IPS-15b (cell line): ENCODE measurements around the gene CLDN6.
A peak's percentile ranks its signal among the peaks of the same experiment; 100 is the strongest.

Experiments used
- H3K27me3 ChIP-seq: one replicate; pipeline ENCODE4 v1.6.1; 2013; ENCODE audit warnings: low read length; ENCODE audit not compliant: control insufficient read depth, insufficient read depth
- H3K36me3 ChIP-seq: one replicate; pipeline ENCODE4 v1.6.1; 2013; ENCODE audit warnings: low read length; ENCODE audit not compliant: control insufficient read depth, insufficient read depth
- H3K4me1 ChIP-seq: one replicate; pipeline ENCODE4 v1.6.1; 2013; ENCODE audit warnings: mild to moderate bottlenecking, low read length; ENCODE audit not compliant: control insufficient read depth, insufficient read depth
- H3K4me3 ChIP-seq: one replicate; pipeline ENCODE4 v1.5.1; 2013; ENCODE audit warnings: low read depth, low read length
- H3K9ac ChIP-seq: one replicate; pipeline ENCODE4 v1.6.1; 2013; ENCODE audit warnings: low read depth, mild to moderate bottlenecking, low read length
- H3K9me3 ChIP-seq: one replicate; pipeline ENCODE4 v1.6.1; 2013; ENCODE audit warnings: mild to moderate bottlenecking, low read length; ENCODE audit not compliant: control insufficient read depth, insufficient read depth

CLDN6 gene

DNA sequence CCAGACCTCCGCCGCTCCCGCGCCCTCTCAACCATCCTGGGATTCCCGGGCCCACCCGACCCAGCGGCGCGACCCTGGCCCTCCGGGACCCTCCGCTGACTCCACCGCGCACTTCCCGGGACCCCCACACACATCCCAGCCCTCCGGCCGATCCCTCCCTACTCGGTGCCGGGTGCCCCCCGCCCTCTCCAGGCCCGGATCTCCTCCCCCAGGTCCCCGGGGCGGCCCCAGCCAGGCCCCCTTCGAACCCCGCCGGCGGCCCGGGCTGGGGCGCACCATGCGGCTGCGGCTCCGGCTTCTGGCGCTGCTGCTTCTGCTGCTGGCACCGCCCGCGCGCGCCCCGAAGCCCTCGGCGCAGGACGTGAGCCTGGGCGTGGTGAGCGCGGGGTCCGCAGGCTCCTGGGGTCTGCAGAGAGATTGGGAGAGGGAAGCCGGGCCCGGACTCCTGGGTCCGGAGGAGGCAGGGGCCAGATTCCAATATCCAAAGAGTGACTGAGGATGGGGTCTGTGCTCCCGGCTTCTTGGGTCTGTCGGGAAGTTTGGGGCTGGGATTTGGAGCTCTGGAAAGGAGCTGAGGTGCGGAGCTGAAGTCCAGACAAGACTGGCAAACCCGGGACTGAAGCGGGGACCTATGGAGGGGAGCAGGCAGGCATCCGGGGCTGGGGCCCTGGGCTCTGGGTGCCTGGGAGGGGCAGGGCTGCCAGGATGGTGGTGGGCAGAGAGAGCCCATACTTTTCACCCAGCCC lies 28.8 kb upstream of the CLDN6 start:
- Histone ChIP-seq H3K36me3 (peaks cover 2% of the 10 kb centered on the region), H3K27me3 (peaks cover 35% of the 10 kb centered on the region), H3K4me3 (peak overlapping the region; percentile 72), H3K4me1 (no peaks in the 10 kb centered on the region), H3K9me3 (no peaks in the 10 kb centered on the region), H3K9ac (no peak overlapping the region)

DNA sequence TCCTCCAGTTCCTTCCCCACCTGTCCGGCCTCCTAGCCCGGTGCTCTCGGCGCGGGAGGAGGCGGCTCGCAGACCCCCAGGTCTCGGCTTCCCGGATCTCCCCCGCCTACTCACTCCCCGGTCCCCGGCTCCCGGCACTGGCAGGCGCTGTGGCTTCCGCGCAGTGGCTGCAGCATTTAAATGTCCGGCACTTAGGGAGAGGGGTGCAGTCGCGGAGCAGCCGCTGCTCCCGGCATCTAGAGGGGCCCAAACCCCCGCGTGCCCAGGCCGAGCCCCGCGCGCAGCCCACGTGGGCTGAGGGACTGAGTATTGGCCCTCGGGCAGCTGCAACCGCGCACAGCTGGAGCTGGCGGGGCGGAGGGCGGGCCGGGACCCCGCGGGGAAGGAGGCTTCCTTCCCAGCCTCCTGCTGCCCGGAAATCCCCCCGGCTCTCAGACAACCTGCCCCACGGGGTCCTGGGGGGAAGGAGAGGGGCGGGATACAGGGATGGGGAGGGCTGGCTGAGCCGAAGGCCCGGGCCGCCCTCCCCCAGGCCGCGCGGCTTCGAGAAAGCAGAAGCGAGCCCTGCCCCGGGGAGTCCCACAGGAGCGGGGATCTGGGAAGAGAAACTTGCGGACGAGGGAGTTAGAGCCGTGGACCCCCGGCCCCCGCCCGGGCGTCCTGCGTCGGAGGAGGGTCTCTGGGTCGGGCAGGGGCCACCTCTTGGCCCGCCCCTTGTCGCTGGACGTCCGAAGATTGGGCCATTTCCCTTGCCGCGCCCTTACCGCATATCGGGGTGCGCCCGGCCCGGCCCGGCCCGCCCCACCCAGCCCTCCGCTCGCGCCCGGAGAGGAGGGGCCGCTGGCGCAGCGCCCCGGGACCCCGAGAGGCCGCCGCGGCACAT lies 28.0 kb upstream of the CLDN6 start, which contains the start of gene MMP25:
TSS of gene MMP25 (plus strand) at position 804 of the 883 bp plus-strand sequence. CDS start 357 bp downstream, outside the sequence.
- Histone ChIP-seq H3K9me3 (no peaks in the 10 kb centered on the region), H3K4me1 (no peaks in the 10 kb centered on the region), H3K4me3 (peak within 1 kb of the TSS; percentile 72), H3K27me3 (peaks cover 35% of the 10 kb centered on the region), H3K36me3 (peaks cover 2% of the 10 kb centered on the region), H3K9ac (no peak within 1 kb of the TSS)

DNA sequence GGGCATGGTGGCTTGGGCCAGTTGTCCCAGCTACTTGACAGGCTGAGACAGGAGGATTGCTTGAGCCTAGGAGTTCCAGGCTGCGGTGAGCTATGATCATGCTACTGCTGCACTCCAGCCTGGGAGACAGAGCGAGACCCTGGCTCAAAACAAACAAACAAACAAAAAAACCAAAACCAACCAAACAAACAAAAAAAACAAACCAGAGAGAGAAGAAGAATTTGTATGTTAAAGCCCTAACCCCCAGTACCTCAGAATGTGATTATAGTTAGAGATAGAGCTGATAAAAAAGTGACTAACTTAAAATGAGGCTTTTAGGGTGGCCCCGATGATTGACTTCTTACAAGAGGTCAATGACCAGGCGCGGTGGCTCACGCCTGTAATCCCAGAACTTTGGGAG lies 26.7 kb upstream of the CLDN6 start:
- Histone ChIP-seq H3K36me3 (no peaks in the 10 kb centered on the region), H3K4me1 (no peaks in the 10 kb centered on the region), H3K4me3 (no peak overlapping the region), H3K27me3 (peaks cover 35% of the 10 kb centered on the region), H3K9me3 (no peaks in the 10 kb centered on the region), H3K9ac (no peak overlapping the region)

DNA sequence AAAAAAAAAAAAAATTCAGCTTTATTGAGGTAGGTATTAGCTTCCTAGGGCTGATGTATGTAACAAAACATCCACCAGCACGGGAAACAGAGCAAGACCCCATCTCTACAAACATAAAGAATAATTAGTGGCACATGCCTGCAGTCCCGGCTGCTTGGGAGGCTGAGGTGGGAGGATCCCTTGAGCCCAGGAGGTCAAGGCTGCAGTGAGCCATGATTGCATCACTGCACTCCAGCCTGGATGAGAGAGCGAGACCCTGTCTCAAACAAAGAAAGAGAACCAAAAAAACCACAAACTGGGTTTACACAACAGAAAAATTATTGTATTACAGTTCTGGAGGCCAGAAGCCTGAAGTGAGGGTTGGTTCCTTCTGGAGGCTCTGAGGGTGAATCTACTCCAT lies 24.4 kb upstream of the CLDN6 start:
- H3K9ac ChIP-seq: no peak overlapping the region
- peaks cover 27% of the 10 kb centered on the region for H3K27me3 ChIP-seq
- no peaks in the 10 kb centered on the region for H3K36me3 ChIP-seq
- peaks cover 3% of the 10 kb centered on the region for H3K4me1 ChIP-seq
- H3K9me3 ChIP-seq: no peaks in the 10 kb centered on the region
- H3K4me3 ChIP-seq: no peak overlapping the region

DNA sequence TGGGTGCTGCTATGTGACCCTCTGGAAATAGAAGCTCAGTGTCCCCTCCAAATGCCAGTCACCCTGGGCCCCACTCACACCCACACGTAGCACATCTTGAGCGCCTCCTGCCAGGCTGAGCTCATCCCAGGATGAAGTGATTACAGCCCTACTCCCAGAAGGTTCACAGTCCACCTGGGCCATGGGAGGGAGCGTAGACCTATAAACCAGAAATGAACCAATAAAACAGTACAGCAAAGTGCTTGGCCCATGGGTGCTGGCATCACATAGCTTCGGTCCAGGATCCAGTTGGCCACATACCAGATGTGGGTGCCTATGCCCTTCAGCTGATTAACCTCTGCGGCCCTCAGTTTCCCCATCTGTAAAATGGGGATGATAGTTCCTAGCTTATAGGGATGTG lies 20.9 kb upstream of the CLDN6 start:
- Histone ChIP-seq H3K36me3 (no peaks in the 10 kb centered on the region), H3K4me1 (peaks cover 3% of the 10 kb centered on the region), H3K27me3 (peaks cover 18% of the 10 kb centered on the region)

DNA sequence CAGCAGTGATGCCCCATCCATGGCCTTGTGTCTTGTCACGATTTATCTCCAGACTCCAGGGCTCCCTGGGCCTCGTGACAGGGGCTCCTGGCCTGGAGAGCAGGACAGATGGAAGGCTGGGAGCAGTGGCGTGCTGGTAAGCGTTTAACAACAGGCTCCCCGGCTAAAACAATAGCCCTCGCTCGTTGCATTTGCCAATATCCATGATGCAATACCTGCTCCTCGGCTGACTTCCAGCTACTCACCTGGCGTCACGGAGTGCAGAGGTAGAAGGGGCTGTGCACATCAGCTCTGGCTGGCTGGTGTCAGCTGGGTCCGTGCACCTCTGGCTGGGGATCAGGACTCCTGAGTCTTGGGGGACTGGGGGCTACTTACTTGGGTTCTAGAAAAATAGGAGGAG lies 20.3 kb upstream of the CLDN6 start:
- peaks cover 15% of the 10 kb centered on the region for H3K27me3 ChIP-seq
- peaks cover 3% of the 10 kb centered on the region for H3K4me1 ChIP-seq

More for the DNA sequence above, 20.9 kb upstream of the CLDN6 start:
- no peaks in the 10 kb centered on the region for H3K9me3 ChIP-seq
- H3K9ac ChIP-seq: peak overlapping the region; percentile 24
- H3K4me3 ChIP-seq: no peak overlapping the region

DNA sequence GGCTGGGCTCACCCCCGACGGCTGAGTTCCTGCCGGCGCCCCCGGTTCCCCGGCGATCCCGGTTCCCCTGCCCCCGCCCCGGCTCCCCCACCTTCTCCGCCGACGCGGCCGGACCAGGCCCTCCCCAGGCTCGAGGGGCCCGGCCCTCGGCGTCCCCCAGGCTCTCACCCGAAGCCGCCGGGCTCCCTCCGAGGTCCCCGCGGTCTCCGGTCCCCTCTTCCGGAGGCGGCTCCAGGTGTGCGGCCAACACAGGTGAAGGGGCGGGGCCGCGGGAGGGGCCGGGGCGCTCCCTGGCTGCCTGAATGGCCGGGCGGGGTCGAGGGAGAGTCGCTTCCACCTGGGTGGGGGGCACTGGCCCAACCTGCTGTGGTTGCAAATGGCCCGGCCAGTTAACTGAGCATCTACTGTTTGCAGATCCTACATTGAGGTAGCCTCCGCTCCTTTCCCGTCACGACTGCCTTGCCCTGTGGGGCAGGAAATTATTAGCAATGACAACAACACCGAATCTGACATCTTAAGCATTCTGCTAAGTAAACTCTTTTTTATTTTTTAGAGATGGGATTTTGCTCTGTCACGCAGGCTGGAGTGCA lies 18.8 kb upstream of the CLDN6 start, which contains the start of gene BICDL2:
TSS of gene BICDL2 (minus strand) at position 219 of the 590 bp plus-strand sequence. CDS start 1,448 bp downstream, outside the sequence.
- Histone ChIP-seq H3K9ac (no peak within 1 kb of the TSS), H3K27me3 (peaks cover 15% of the 10 kb centered on the region), H3K36me3 (no peaks in the 10 kb centered on the region), H3K4me1 (peaks cover 3% of the 10 kb centered on the region), H3K9me3 (no peaks in the 10 kb centered on the region), H3K4me3 (peak within 1 kb of the TSS; percentile 62)

More for the DNA sequence above, 20.3 kb upstream of the CLDN6 start:
- Histone ChIP-seq H3K4me3 (no peak overlapping the region), H3K36me3 (no peaks in the 10 kb centered on the region), H3K9me3 (no peaks in the 10 kb centered on the region), H3K9ac (peak overlapping the region; percentile 24)

DNA sequence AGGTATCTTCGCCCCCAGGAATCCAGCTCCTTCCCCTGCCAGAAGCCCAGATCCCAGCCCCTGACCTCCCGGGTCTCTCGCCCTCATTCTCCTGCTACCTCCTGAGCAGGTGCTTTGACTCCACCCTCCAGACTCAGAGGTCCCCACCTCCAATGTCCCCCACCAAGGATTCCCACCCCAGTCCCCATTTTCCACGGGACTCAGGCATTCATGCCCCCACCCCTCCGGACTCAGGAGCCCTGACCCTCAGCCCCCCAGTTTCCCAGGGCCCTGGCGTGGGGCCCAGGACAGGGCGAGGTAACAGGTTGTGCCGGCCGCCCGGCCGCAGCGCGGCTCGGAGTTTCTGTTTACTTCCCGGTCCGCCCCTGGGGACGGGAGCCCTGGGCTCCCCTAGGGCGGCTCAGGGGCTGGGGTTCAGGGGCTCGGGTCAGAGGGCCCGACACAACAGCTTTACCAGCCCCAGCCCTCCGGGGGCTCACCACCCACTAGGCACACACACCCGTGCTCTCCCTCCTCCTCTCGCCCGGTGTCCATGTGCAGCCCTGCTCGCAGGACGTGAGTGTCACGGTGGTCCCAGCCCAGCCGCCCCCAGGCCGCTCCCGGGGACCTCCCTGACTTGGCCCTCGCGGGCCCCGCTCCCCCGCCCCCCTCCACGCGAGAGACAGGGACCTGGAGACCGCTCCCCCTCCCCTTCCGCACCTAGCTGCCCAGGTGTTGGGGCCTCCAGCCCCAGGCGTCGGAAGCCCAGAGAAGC lies 18.2 kb upstream of the CLDN6 start:
- peaks cover 15% of the 10 kb centered on the region for H3K27me3 ChIP-seq
- H3K36me3 ChIP-seq: no peaks in the 10 kb centered on the region
- no peaks in the 10 kb centered on the region for H3K9me3 ChIP-seq
- peaks cover 3% of the 10 kb centered on the region for H3K4me1 ChIP-seq
- no peak overlapping the region for H3K9ac ChIP-seq
- peak overlapping the region; percentile 62 for H3K4me3 ChIP-seq

DNA sequence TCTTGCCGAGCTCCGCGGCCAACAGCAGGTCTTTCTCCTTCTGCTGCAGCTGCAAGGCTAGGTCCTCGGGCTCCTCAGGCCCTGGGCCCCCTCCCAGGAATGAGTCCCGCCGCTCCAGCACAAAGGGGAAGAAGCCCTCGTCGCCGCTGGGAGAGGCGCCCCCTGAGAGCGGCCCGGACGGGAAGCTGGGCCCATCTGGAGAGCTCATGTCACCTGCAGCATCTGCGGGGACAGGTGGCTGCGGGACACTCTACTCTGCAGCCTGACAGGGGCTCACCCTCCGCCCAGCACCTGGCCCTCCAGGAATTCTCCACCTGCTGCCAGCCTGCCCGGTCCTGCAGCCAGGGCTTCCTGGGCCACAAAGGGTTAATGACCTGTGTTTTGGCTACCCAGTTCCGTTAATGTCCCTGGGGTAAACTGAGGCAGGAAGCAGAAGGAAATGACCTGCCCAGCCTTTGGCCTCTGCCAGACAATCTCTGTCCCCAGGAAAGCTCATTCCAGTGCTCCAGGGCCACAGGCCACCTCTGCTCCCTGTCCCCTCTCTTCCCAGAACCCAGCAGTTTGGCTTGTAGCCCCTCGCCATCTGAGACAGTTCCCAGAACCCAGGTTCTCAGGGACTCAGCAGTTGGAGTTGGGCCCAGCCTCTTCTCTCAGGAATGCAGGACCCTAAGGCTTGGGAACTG lies 17.4 kb upstream of the CLDN6 start:
- no peak overlapping the region for H3K9ac ChIP-seq
- no peaks in the 10 kb centered on the region for H3K9me3 ChIP-seq
- peak overlapping the region; percentile 62 for H3K4me3 ChIP-seq
- H3K36me3 ChIP-seq: peaks cover 3% of the 10 kb centered on the region
- peaks cover 3% of the 10 kb centered on the region for H3K4me1 ChIP-seq
- H3K27me3 ChIP-seq: peaks cover 15% of the 10 kb centered on the region

DNA sequence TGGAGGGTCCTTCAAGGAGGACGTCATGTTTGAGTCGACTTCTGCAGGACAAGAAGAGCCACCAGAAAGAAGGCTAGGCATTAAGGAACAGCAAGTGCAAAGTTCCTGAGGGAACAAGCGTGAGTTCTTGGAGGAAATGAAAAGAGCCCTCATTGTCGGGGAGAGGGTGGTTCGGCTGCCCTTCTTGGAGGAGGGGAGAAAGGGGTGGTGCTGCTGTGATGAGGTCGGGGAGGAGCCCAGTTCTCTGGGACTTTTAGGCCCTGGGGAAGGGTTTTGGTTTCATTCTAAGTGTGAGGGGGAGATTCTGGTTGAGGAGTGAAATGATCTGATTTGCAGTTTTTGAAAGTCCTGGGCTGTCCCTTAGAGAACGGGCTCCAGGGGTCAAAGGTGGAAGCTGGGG lies 14.6 kb upstream of the CLDN6 start:
- Histone ChIP-seq H3K36me3 (peaks cover 6% of the 10 kb centered on the region), H3K9me3 (no peaks in the 10 kb centered on the region), H3K27me3 (peaks cover 22% of the 10 kb centered on the region), H3K9ac (no peak overlapping the region), H3K4me3 (no peak overlapping the region), H3K4me1 (peaks cover 2% of the 10 kb centered on the region)
